Upper lobe of right lung (tissue), 1 donor: Measurements from ENCODE around the gene PHTF1. TPM values are rescaled to one million over a fixed set of nuclear protein-coding genes. Genes with fewer than 3 reads are reported as not detected.
A peak's percentile ranks its signal among the peaks of the same experiment; 100 is the strongest.
"Not testable (repeated sequence)": the region's sequence is repeated elsewhere in the genome, so short reads cannot be mapped to it uniquely, and the experiment has no call there.

ENCODE experiments used
- ATAC-seq: fragments of 200-7000 bp; cut with Tn5 transposase; one replicate; pipeline ENCODE4 v1.9.1; 2020; ENCODE audit warnings: mild to moderate bottlenecking, moderate library complexity
- DNase-seq: peaks from one replicate; pipeline ENCODE4 v3.0.0-alpha.2; 2020
- H3K27ac ChIP-seq: fragments of 200-600 bp; one replicate; pipeline ENCODE4 v1.8.0; 2022
- H3K27me3 ChIP-seq: fragments of 200-600 bp; one replicate; pipeline ENCODE4 v1.8.0; 2022; ENCODE audit warnings: mild to moderate bottlenecking
- H3K36me3 ChIP-seq: fragments of 200-600 bp; one replicate; pipeline ENCODE4 v1.8.0; 2022
- H3K4me1 ChIP-seq: fragments of 200-600 bp; one replicate; pipeline ENCODE4 v1.8.0; 2022
- H3K4me3 ChIP-seq: fragments of 200-600 bp; one replicate; pipeline ENCODE4 v1.8.0; 2022; ENCODE audit warnings: mild to moderate bottlenecking
- H3K9me3 ChIP-seq: fragments of 200-600 bp; one replicate; pipeline ENCODE4 v1.8.0; 2022
- intact Hi-C: fragments of 100-400 bp; cut with DNase I; formaldehyde crosslinking; loops from one replicate; pipeline ENCODE4 v1.11.0; 2022
- total RNA-seq: library from RNA; stranded (reverse); fragmentation: NEBNext Ultra II Directional; extraction: Animal tissue kit (Norgen Biotek cat#: 25700); gene quantifications from one replicate; pipeline ENCODE4 v1.2.1, GENCODE V29; 2021
- TF ChIP-seq, protein P1 (sequence below): fragments of 200-600 bp; IDR thresholded peaks from one replicate; pipeline ENCODE4 v1.8.0; 2022; ENCODE audit warnings: antibody characterized with exemption
- donor health status: DM: no; HTN: yes; CAD: no; lungs with severe emphysema.

PHTF1 gene
- total RNA-seq, 1 donor from 2014 or later, result 18.9 TPM

DNA sequence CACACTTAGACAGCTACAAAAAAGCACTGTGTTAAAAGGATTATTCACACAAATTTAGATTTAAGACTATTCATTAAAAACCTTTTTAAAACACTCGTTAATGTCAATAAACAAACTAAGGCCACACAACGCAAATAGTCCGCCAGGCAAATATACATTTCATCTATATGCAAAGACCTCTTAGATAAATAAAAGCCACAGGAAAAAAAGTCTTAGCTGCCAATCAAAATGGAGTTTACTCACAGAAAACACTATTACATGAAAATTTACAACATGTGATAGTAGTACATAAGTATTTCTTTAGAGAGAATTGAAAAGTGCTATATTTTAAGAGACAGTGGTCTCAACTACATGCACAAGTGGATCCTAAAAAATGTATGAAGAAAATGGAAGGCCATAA is 2.7 kb upstream of the PHTF1 start:
- ATAC-seq (no peak), DNase-seq (no peak)
- Histone ChIP-seq H3K36me3 (peaks cover 21% of the 10 kb centered on the region), H3K4me1 (no peaks in the 10 kb centered on the region), H3K27ac (no peak overlapping the region), H3K9me3 (no peaks in the 10 kb centered on the region), H3K4me3 (no peak overlapping the region), H3K27me3 (no peaks in the 10 kb centered on the region)
- intact Hi-C loops, result no loop called here
- TF ChIP-seq, protein P1, sequence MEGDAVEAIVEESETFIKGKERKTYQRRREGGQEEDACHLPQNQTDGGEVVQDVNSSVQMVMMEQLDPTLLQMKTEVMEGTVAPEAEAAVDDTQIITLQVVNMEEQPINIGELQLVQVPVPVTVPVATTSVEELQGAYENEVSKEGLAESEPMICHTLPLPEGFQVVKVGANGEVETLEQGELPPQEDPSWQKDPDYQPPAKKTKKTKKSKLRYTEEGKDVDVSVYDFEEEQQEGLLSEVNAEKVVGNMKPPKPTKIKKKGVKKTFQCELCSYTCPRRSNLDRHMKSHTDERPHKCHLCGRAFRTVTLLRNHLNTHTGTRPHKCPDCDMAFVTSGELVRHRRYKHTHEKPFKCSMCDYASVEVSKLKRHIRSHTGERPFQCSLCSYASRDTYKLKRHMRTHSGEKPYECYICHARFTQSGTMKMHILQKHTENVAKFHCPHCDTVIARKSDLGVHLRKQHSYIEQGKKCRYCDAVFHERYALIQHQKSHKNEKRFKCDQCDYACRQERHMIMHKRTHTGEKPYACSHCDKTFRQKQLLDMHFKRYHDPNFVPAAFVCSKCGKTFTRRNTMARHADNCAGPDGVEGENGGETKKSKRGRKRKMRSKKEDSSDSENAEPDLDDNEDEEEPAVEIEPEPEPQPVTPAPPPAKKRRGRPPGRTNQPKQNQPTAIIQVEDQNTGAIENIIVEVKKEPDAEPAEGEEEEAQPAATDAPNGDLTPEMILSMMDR, result no peak

DNA sequence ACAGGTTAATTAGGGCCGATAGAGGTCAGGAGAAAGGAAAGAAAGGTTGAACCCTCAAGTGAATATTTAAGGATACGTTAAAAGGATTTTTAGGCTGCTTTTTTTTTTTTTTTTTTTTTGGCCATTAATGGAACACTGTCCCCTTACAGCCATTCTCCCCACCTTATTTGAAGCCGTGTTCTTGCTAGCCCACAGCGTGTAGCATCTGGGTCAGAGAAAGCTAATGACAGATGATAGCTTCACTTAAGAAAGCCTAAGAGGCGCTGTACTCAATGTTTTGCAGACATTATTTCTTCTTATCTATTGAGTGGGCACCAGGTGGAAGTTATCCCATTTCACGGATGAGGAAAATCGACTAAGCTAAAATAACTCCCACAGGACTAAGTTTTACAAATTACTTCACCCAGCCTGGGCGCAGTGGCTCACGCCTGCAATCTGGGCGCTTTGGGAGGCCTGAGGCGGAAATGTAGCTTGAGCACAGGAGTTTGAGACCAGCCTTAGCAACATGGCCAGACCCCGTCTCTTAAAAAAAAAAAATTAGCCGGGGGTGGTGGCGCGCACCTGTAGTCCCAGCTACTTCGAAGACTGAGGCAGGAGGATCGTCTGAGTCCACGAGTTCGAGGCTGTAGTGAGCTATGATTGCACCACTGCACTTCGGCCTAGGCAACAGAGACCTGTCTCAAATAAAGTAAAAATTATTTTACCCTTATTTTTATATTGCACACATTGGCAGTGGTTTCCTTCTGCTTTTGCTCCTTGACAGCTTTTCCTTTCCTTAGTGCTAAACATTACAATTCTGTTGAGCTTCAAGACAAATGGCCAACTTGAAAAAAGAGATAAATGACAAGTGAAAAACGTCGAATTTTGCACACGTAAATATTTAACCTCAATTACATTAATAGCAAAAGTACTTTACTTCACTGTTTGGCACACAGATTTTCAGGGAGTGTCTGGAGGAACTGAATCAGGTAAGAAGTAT is 1.1 kb upstream of the PHTF1 start:
- Histone ChIP-seq H3K27me3 (no peaks in the 10 kb centered on the region), H3K27ac (peak overlapping the region; percentile 95), H3K9me3 (no peaks in the 10 kb centered on the region), H3K4me3 (peak overlapping the region; percentile 84), H3K36me3 (peaks cover 6% of the 10 kb centered on the region), H3K4me1 (no peaks in the 10 kb centered on the region)
- intact Hi-C loops, result no loop called here
- no peak for ATAC-seq
- no peak for DNase-seq
- TF ChIP-seq, protein P1, result no peak

DNA sequence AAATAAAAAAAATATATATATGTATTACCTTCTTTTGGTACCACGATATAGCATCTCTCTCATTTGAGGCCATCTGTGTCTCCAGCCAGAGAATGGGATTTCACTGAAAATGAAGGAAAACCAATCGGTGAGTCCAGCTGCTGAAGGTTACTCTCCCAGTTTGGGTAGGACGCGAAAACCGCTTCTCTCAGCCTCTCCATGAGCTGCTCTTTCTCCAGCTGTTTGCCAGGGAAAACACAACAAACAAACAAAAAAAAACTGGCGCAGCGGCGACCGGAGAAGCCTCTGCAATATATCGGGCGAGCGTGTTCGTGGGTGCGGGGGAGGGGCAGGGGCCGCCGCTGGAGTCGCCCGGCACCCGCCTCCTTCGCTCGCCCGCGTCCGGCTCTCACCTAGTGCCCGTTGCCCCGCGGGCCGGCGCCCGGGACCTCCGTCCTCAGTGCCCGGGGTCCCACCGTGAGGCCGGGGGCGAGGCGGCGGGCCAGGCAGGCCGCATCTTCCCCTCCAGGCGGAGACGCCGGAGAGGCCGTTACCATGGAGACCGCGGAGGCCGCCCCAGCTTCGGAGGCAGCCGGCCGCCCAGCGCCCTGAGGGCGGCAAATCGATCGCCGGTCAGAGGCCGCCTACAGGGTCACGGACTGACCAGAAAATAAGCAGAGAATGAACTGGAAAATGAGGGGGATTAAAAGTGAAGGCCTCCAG is 504 bp downstream of the PHTF1 start:
- ATAC-seq (peak; percentile 81), DNase-seq (peak; percentile 89)
- Histone ChIP-seq H3K4me3 (peak overlapping the region; percentile 84), H3K9me3 (no peaks in the 10 kb centered on the region), H3K36me3 (peaks cover 5% of the 10 kb centered on the region), H3K27ac (peak overlapping the region; percentile 95), H3K4me1 (no peaks in the 10 kb centered on the region), H3K27me3 (no peaks in the 10 kb centered on the region)
- intact Hi-C loops, result no loop called here
- TF ChIP-seq, protein P1, result no peak

DNA sequence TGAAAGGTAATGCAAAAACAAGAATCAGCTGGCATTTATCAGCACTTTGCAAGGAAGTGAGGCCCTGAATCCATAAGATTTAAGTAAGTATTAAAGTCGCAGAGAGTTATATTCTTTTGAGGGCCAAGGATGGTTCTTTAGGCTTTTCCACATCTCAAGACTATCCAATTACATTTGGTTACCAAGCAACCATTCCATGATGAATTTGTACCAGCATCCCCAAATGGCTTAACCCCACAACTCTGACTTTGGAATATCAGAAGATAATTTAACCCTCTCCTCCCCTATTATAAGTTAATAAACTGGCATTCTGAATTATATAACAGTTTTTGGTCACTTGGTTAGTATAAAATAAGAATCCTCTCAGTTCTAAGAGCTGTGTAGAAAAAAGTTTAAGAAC is 2.8 kb downstream of the PHTF1 start:
- Histone ChIP-seq H3K4me1 (no peaks in the 10 kb centered on the region), H3K9me3 (no peaks in the 10 kb centered on the region), H3K36me3 (peaks cover 10% of the 10 kb centered on the region), H3K4me3 (no peak overlapping the region), H3K27ac (no peak overlapping the region), H3K27me3 (no peaks in the 10 kb centered on the region)
- TF ChIP-seq, protein P1, result no peak
- no peak for ATAC-seq
- DNase-seq, result no peak
- intact Hi-C loops, result no loop called here

DNA sequence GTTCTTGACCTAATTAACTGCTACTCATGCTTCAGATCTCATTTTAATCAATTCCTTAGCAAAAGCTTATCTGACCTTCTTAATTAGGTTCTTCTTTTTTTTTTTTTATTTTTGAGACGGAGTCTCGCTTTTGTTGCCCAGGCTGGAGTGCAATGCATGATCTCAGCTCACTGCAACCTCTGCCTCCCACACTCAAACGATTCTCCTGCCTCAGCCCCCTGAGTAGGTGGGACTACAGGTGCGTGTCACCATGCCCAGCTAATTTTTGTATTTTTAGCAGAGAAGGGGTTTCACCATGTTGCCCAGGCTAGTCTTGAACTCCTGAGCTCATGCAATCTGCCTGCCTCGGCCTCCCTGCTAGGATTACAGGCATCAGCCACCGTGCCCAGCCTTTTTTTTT is 6.0 kb downstream of the PHTF1 start:
- DNase-seq, H3K4me1 ChIP-seq, H3K27me3 ChIP-seq, H3K4me3 ChIP-seq, H3K27ac ChIP-seq, H3K9me3 ChIP-seq, ATAC-seq, intact Hi-C loops: not testable (repeated sequence)
- H3K36me3 ChIP-seq, result peaks cover 16% of the 10 kb centered on the region

DNA sequence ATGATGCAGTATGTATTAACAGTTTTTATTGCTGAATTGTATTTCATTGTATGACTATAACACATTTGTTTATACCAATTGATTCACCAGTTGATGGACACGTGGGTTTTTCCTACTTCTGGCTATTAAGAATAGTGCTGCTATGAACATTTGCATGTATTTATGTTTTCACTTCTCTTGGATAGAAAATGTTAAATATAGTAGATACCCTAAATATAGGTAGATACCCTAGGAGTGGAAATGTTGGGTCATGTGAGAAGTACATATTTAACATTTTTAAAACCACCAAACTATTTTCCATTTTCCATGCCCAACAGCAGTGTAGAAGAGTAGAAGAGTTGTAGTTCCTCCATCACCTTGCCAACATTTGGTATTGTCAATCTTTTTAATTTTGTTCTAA is 7.8 kb downstream of the PHTF1 start:
- Histone ChIP-seq H3K9me3 (no peaks in the 10 kb centered on the region), H3K4me3 (no peak overlapping the region), H3K27me3 (no peaks in the 10 kb centered on the region), H3K36me3 (peaks cover 20% of the 10 kb centered on the region), H3K27ac (no peak overlapping the region), H3K4me1 (no peaks in the 10 kb centered on the region)
- DNase-seq, result no peak
- intact Hi-C loops, result no loop called here
- TF ChIP-seq, protein P1, result no peak
- no peak for ATAC-seq
